Cardiac muscle cell (in vitro differentiated cells and primary cell): Measurements from ENCODE around the gene RASA3. TPM values are rescaled to one million over a fixed set of nuclear protein-coding genes. Genes with fewer than 3 reads are reported as not detected.

Source experiments
- DNase-seq, 2 donors: peaks; one replicate each; pipeline versions ENCODE4 v3.0.0 to v3.0.0-alpha.2; 2010 to 2017; ENCODE audit warnings: low read depth in 1 of 2, low spot score in 1 of 2
- H3K27ac ChIP-seq: fragments of 200-600 bp; sonication (generic); 2 replicates; pipeline ENCODE4 v1.5.1; 2016
- H3K27me3 ChIP-seq: fragments of 200-600 bp; sonication (generic); 2 replicates; pipeline ENCODE4 v1.6.0; 2016; ENCODE audit warnings: control low read depth
- H3K36me3 ChIP-seq: fragments of 200-600 bp; sonication (generic); 2 replicates; pipeline ENCODE4 v1.5.1; 2016; ENCODE audit warnings: control low read depth
- H3K4me1 ChIP-seq: fragments of 200-600 bp; sonication (generic); 2 replicates; pipeline ENCODE4 v1.8.1; 2017; ENCODE audit warnings: low read depth, mild to moderate bottlenecking, mixed run types
- H3K4me3 ChIP-seq: fragments of 200-600 bp; sonication (generic); 2 replicates; pipeline ENCODE4 v1.5.1; 2016; ENCODE audit warnings: mild to moderate bottlenecking
- H3K9me3 ChIP-seq: fragments of 200-600 bp; sonication (generic); 2 replicates; pipeline ENCODE4 v1.5.1; 2017; ENCODE audit warnings: low read depth, mild to moderate bottlenecking, control low read depth
- CTCF ChIP-seq: IDR thresholded peaks from 2 replicates; pipeline ENCODE4 v1.5.1; 2012; ENCODE audit warnings: low read depth, mild to moderate bottlenecking, low read length
- polyA plus RNA-seq: library from polyadenylated mRNA; unstranded; fragments of >200 nt; fragmentation: Nextera tagmentation; extraction: Ambion mirVana; gene quantifications from 2 replicates; pipeline ENCODE4 v1.2.1, GENCODE V29; 2016
- total RNA-seq: library from RNA; depleted of rRNA; stranded (reverse); fragments of >200 nt; gene quantifications from 2 replicates; pipeline ENCODE4 v1.2.3, GENCODE V29; 2016

The RASA3 gene
- total and polyA plus RNA-seq, 2 experiments from 2014 or later: 14.0 to 26.0 TPM

- DNase-seq: no peak
- Histone ChIP-seq H3K9me3 (no peaks in the 10 kb centered on the region), H3K4me3 (no peak overlapping the region), H3K27me3 (no peaks in the 10 kb centered on the region), H3K36me3 (no peaks in the 10 kb centered on the region), H3K27ac (no peak overlapping the region), H3K4me1 (no peaks in the 10 kb centered on the region)
- no peak for TF ChIP-seq CTCF
Measured at GRCh38 chr13:114080739-114081561, 51.5 kb downstream of the RASA3 start.

- Histone ChIP-seq H3K36me3 (no peaks in the 10 kb centered on the region), H3K9me3 (no peaks in the 10 kb centered on the region), H3K27me3 (no peaks in the 10 kb centered on the region), H3K4me3 (no peak overlapping the region), H3K4me1 (no peaks in the 10 kb centered on the region), H3K27ac (no peak overlapping the region)
- DNase-seq: no peak
- TF ChIP-seq CTCF: no peak
Measured at GRCh38 chr13:114079601-114080536, 52.6 kb downstream of the RASA3 start.

GRCh38 chr13:114078461-114079451 is 53.7 kb downstream of the RASA3 start:
- H3K4me3 ChIP-seq: no peak overlapping the region
- H3K9me3 ChIP-seq: no peaks in the 10 kb centered on the region
- DNase-seq: peak in 1 of 2 donors; percentile 74
- no peak for TF ChIP-seq CTCF
- H3K27me3 ChIP-seq: no peaks in the 10 kb centered on the region
- no peaks in the 10 kb centered on the region for H3K36me3 ChIP-seq
- no peak overlapping the region for H3K27ac ChIP-seq
- H3K4me1 ChIP-seq: no peaks in the 10 kb centered on the region

GRCh38 chr13:114077933-114078325 is 54.5 kb downstream of the RASA3 start:
- no peaks in the 10 kb centered on the region for H3K4me1 ChIP-seq
- H3K9me3 ChIP-seq: no peaks in the 10 kb centered on the region
- peak in 1 of 2 donors; percentile 74 for DNase-seq
- H3K4me3 ChIP-seq: no peak overlapping the region
- no peaks in the 10 kb centered on the region for H3K27me3 ChIP-seq
- no peak overlapping the region for H3K27ac ChIP-seq
- TF ChIP-seq CTCF: no peak
- H3K36me3 ChIP-seq: no peaks in the 10 kb centered on the region
